CD4-positive, alpha-beta T cell treated with Interleukin-4 for 4 hours (primary cell): ENCODE results near the gene LMNA.
"Not testable (repeated sequence)": the region's sequence is repeated elsewhere in the genome, so short reads cannot be mapped to it uniquely, and the experiment has no call there.

Source experiments
- DNase-seq: peaks from one replicate; pipeline ENCODE4 v3.0.0-alpha.2; 2020

The LMNA gene

GRCh38 chr1:156164125-156164831 is 49.8 kb downstream of the LMNA start:
- DNase-seq, result no peak

- no peak for DNase-seq
These were observed 50.6 kb downstream of the LMNA start for GRCh38 chr1:156165083-156165482.

- DNase-seq, result no peak
These were observed 53.0 kb downstream of the LMNA start for GRCh38 chr1:156167536-156167935.

GRCh38 chr1:156172696-156173470 is 58.4 kb downstream of the LMNA start:
- no peak for DNase-seq

GRCh38 chr1:156176610-156177210 is 62.2 kb downstream of the LMNA start:
- DNase-seq, result no peak

GRCh38 chr1:156177919-156178654 is 63.6 kb downstream of the LMNA start:
- DNase-seq, result no peak

- no peak for DNase-seq
These were observed 66.0 kb downstream of the LMNA start for GRCh38 chr1:156180471-156180870.

GRCh38 chr1:156181391-156181924 is 66.9 kb downstream of the LMNA start:
- not testable (repeated sequence) for DNase-seq

- not testable (repeated sequence) for DNase-seq
These were observed 67.7 kb downstream of the LMNA start for GRCh38 chr1:156182010-156182779.

- not testable (repeated sequence) for DNase-seq
These were observed 72.1 kb downstream of the LMNA start for GRCh38 chr1:156186347-156187177.
